IPS-18c (cell line): ENCODE results near the gene CLTCL1.
"Not testable (repeated sequence)": the region's sequence is repeated elsewhere in the genome, so short reads cannot be mapped to it uniquely, and the experiment has no call there.

Experiments used
- H3K4me3 ChIP-seq: 2 replicates; pipeline ENCODE4 v1.7.0; 2013; ENCODE audit warnings: low read depth, mild to moderate bottlenecking, low read length, moderate library complexity; ENCODE audit not compliant: insufficient read depth
- H3K9me3 ChIP-seq: one replicate; pipeline ENCODE4 v1.6.1; 2013; ENCODE audit warnings: mild to moderate bottlenecking, low read length, moderate library complexity; ENCODE audit not compliant: control insufficient read depth, insufficient read depth

Gene CLTCL1

DNA sequence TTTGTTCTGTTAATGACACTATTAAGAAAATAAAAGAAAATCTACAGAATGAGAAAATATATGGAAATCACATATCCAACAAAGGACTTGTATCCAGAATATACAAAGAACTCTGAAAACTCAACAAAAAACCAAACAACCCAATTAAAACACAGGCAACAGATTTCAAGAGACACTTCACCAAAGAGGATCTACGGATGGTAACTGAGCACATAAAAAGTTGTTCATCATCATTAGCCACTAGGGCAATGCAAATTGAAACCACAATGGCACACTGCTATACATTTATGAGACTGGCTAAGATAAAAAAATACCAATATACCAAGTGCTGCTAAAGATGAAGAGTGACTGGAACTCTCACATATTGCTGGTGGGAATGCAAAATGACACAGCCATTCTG lies 78.5 kb downstream of the CLTCL1 start:
- Histone ChIP-seq H3K9me3 (no peaks in the 10 kb centered on the region), H3K4me3 (no peak overlapping the region)

- no peaks in the 10 kb centered on the region for H3K9me3 ChIP-seq
Measured at GRCh38 chr22:19212302-19212870, 79.1 kb downstream of the CLTCL1 start.

DNA sequence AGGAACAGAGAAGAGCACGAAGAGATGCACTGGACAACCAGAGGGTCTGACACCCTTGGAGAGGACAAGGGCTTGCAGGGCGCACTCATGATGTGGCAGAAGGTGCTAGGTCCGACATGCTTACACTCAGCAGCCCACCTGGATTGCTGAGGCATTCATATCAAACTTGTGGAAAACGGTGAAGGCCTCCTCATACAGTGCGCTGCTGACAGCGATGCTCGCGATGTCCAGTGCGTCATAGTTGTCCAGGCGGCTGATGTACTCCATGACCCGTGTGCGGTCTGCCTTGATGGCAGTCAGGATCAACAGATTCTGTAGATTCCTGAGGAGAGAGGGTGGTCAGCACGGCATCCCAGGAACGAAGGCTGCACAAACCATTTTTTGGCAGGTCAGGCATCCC lies 81.3 kb downstream of the CLTCL1 start:
- H3K9me3 ChIP-seq, result peaks cover 2% of the 10 kb centered on the region
- H3K4me3 ChIP-seq, result no peak overlapping the region

More at GRCh38 chr22:19212302-19212870, 79.1 kb downstream of the CLTCL1 start:
- H3K4me3 ChIP-seq, result no peak overlapping the region

- peaks cover 2% of the 10 kb centered on the region for H3K9me3 ChIP-seq
- no peak overlapping the region for H3K4me3 ChIP-seq
Measured at GRCh38 chr22:19208287-19208847, 83.2 kb downstream of the CLTCL1 start.

- no peak overlapping the region for H3K4me3 ChIP-seq
- peaks cover 2% of the 10 kb centered on the region for H3K9me3 ChIP-seq
Measured at GRCh38 chr22:19207884-19208283, 83.6 kb downstream of the CLTCL1 start.

GRCh38 chr22:19207401-19207808 lies 84.1 kb downstream of the CLTCL1 start:
- peaks cover 2% of the 10 kb centered on the region for H3K9me3 ChIP-seq
- no peak overlapping the region for H3K4me3 ChIP-seq

DNA sequence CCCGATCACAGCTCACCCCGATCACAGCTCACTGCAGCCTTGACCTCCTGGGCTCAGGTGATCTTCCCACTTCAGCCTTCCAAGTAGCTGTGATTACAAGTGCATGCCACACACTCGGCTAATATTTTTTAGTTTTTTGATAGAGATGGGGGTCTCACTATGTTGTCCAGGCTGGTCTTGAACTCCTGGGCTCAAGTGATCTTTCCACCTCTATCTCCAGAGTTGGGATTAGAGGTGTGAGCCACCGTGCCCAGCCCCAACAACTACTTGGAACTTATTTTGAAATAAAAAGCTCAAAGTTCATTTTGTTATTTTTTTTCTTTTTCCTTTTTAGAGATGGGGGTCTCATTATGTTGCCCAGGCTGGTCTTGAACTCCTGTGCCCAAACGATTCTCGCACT lies 85.2 kb downstream of the CLTCL1 start:
- Histone ChIP-seq H3K4me3 (no peak overlapping the region), H3K9me3 (peaks cover 2% of the 10 kb centered on the region)

GRCh38 chr22:19204640-19205039 lies 86.9 kb downstream of the CLTCL1 start:
- peaks cover 2% of the 10 kb centered on the region for H3K9me3 ChIP-seq
- H3K4me3 ChIP-seq, result no peak overlapping the region

GRCh38 chr22:19203834-19204233 lies 87.7 kb downstream of the CLTCL1 start:
- Histone ChIP-seq H3K9me3 (peaks cover 2% of the 10 kb centered on the region), H3K4me3 (no peak overlapping the region)

DNA sequence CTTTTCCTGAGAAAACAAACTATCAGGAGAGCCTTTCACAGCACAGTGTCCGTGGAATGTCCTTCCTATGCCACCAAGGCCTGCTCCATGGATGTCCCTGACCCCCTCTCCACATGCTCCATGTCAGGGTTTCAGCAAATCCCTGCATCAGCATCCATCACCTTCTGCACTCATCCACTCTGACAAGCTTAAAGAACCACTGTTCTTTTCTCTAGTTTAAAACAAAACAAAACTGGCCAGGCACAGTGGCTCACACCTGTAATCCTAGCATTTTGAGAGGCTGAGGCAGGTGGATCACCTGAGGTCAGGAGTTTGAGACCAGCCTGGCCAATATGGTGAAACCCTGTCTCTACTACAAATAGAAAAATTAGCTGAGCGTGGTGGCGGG lies 88.7 kb downstream of the CLTCL1 start:
- not testable (repeated sequence) for H3K4me3 ChIP-seq, H3K9me3 ChIP-seq

- peaks cover 2% of the 10 kb centered on the region for H3K9me3 ChIP-seq
Measured at GRCh38 chr22:19201869-19202798, 89.4 kb downstream of the CLTCL1 start.

GRCh38 chr22:19201130-19201868 lies 90.2 kb downstream of the CLTCL1 start:
- peaks cover 2% of the 10 kb centered on the region for H3K9me3 ChIP-seq
- H3K4me3 ChIP-seq, result no peak overlapping the region

More at GRCh38 chr22:19201869-19202798, 89.4 kb downstream of the CLTCL1 start:
- H3K4me3 ChIP-seq, result no peak overlapping the region

- Histone ChIP-seq H3K9me3 (no peaks in the 10 kb centered on the region), H3K4me3 (no peak overlapping the region)
Measured at GRCh38 chr22:19199479-19199878, 92.0 kb downstream of the CLTCL1 start.

- Histone ChIP-seq H3K4me3 (no peak overlapping the region), H3K9me3 (no peaks in the 10 kb centered on the region)
Measured at GRCh38 chr22:19197997-19198865, 93.3 kb downstream of the CLTCL1 start.

DNA sequence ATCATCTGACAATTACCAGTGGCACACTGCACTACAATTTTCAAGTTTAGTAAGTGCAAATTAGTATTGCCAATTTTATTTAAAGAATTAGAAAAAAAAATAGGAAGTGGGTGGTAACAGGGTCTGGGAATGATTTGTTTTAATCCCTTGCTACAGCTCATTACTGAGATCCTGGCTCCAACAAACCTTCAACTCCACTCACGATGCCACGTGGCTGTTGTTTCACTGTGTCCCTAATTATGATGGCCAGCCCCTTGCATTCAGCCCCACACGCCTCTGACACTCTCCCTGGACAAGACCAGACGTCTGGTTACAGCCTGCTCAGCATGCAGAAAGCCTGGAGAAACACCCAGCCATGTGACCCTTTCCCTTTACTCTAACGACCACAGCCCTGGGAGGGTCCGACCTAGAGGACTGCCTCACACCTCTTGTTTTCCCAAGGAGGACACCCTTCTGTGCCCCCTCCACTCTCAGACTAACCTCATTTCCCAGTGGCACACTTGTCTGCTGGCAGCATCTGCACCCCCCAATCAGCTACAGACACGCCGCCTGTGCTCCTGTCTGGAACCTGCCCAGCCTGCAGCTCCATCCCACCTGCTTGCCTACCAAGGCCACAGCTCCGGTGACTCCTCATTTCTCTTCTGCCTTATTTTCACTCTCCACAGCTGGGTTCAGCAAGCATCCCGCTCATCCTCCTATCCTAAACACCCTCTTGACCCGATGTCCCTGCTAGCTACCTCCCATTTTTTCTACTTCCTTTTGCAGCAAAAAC lies 94.5 kb downstream of the CLTCL1 start:
- Histone ChIP-seq H3K9me3 (no peaks in the 10 kb centered on the region), H3K4me3 (no peak overlapping the region)
